HG03442 (cell line): ENCODE measurements around the gene LMO2.

Source experiments
- ATAC-seq: cut with Tn5 transposase; IDR thresholded peaks from one replicate; pipeline ENCODE4 v1.9.1; 2021; ENCODE audit warnings: mild to moderate bottlenecking, moderate library complexity; ENCODE audit not compliant: unreplicated experiment

Gene LMO2

DNA sequence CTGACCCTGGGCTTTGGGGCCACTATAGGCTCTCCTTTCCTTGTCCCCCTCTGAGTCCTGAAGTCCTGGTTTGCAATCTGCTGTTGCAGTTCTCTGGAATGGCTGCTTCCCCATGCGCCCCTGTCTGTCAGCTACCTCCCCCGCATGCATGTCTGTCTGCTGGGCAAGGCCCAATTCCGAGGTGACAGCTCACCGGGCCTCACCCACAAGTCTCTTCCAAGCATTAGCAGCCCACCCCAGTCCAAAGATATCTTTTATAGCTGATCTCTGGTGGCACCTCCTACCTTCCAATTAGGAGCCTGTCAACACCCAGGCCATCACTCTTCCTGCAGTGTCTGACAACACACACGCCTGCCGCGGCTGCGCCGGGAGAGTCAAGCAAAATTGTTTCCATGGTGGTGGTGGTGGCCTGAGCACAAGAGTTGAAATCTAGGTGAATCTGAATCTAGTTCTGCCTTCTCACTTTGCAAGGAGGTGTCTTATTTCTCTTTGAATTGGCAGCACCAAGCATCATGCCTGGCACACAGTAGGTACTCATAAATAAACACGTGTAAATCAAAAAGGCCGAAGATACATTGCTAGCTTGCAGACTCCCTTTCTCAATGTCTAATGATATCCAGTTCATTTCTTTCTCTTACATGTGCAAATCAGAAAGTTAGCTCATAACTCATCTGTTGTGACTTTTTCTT is 1.2 kb upstream of the LMO2 start:
- no peak for ATAC-seq

DNA sequence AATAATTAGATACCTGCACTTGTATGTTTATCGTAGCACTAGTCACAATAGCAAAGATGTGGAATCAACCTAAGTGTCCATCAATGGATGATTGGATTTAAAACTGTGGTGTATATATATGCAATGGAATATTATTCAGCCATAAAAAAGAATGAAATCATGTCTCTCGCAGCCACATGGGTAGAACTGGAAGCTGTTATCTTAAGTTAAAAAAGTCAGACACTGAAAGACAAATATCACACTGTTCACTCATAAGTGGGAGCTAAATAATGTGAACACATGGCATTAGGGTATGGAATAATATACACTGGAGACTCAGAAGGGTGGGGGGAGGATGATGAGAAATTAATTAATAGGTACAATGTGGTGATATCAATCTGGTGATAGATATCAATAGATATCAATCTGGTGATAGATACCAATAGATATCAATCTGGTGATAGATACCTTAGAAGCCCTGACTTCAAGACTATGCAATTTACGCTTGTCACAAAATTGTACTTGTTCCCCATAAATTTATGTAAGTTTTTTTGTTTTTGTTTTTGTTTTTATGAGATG is 2.0 kb downstream of the LMO2 start:
- ATAC-seq, result no peak

GRCh38 chr11:33889296-33889695 is 2.6 kb downstream of the LMO2 start:
- no peak for ATAC-seq

GRCh38 chr11:33887886-33888285 is 4.0 kb downstream of the LMO2 start:
- ATAC-seq, result no peak

GRCh38 chr11:33885338-33886005 is 6.4 kb downstream of the LMO2 start:
- no peak for ATAC-seq

- ATAC-seq, result no peak
These were observed 7.3 kb downstream of the LMO2 start for GRCh38 chr11:33884601-33885000.

DNA sequence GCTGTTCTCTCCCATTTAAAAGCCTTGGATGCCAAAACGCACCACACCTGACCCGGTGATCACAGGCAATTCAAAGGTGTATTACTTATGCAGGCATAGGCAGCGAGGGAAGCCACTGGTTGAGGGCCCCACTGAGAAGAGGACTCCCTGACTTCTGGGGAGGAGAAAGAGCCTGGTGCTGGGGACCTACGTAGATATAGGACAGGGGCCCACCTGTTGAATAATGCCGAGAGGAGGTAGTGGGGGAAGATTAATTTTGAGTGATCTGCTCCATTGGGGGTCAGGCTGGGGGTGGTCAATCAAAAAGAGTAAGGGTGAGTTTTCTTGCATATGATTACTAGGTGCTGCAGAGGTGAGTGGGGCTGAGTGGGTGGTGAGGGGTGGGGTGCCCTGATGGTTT is 7.8 kb downstream of the LMO2 start:
- ATAC-seq, result no peak

- ATAC-seq, result no peak
These were observed 10.0 kb downstream of the LMO2 start for GRCh38 chr11:33881651-33882503.

GRCh38 chr11:33880979-33881378 is 10.9 kb downstream of the LMO2 start:
- ATAC-seq, result no peak

GRCh38 chr11:33879375-33879774 is 12.5 kb downstream of the LMO2 start:
- no peak for ATAC-seq

- ATAC-seq, result no peak
These were observed 14.8 kb downstream of the LMO2 start for GRCh38 chr11:33877038-33877437.

DNA sequence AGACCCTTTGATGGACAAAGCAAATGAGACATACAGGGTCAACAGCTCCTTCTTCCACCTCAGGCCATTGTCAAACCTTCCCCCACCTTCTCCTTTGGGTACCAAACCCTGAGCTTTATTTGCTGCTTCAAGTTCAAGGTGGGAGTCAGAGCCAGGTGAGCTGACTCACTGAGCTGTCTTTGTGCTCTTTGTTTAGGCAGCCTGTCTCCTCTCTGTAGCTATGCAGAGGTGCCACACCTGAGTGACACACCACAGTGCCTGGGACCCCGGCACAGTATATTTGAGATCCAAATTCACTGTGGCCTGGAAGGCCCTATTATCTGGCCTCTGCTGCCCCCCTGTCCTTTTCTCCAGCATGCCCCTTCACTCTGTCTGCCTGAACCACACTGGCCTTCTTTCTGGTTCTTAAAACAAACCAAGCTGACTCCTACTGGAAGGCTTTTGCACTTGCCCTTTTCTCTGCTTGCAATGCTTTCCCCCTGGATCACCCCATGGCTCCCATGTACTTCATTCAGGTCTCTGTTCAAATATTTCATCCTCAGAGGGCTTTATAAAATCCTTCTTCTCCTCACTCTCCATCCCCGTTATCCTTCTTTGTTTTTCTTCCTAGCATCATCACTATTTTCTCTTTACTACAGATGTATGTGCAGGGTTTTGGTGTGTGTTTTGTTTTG is 16.1 kb downstream of the LMO2 start:
- ATAC-seq, result no peak

DNA sequence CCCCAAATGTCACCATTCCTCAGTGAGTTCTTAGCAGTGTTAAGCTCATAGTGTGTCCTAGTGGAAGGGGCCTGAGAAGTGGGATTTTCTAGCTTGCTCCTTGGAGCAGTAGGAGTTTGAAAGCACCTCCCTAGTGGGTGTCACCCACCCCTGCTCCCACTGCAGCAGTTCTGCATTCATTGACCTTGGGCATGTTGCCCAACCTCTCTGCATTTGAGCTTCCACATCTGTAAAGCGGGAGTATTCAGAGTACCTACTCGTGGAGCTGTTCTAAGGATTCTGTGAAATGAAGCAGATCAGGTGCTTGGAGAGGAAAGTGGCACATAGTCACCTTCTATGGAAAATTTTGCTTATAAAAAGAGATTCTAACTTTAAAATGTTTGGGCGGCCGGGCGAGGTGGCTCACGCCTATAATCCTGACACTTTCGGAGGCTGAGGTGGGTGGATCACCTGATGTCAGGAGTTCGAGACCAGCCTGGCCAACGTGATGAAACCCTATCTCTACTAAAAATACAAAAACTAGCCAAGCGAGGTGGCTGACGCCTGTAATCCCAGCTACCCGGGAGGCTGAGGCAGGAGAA is 16.9 kb downstream of the LMO2 start:
- no peak for ATAC-seq

GRCh38 chr11:33874433-33874832 is 17.4 kb downstream of the LMO2 start:
- no peak for ATAC-seq

DNA sequence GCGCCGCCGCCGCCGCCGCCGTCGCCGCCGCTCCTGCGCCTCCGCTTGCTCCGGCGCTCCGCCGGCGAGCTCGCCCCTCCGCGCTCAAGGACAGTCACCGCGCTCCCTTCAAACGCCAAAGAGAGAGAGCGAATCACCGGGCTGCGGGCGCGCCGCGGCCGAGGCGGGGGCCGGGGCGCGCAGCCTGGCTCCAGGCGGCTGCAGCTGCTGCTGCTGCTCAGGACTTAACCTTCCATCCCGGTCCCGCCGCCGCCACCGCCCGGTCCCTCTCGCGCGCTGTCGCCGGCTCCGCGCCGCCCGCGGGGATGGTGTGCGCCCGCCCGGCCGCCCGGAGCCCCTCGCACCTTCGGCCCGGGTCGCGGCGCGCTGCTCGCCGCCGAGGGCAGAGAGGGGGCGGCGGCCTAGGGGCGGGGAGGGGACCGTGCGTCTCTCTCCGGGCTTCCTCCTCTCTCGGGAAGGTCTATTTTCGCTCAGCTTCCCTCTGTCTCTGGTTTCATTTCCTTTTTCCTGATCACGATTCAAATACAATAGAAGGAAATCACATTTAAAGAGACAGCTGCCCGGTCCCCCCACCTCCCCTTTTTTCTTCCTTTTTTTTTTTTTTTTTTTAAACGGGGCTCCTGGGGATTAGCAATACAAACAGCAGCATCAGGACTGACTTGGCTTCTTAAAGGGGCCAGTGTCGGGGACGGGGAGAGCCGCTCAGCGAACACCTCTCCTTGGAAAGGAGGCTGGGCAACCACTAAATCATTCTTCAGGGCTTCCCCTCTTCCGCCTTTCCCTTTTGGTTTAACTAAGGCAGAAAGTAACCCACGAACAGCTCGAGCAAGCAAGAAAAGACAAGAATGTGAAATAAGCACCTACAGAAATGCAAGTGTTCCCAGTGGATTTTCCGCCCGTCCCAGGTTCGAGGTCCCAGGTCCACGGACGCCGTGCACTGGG is 22.1 kb downstream of the LMO2 start:
- ATAC-seq, result peak; percentile 38

GRCh38 chr11:33868647-33869461 is 23.0 kb downstream of the LMO2 start:
- peak; percentile 12 for ATAC-seq

DNA sequence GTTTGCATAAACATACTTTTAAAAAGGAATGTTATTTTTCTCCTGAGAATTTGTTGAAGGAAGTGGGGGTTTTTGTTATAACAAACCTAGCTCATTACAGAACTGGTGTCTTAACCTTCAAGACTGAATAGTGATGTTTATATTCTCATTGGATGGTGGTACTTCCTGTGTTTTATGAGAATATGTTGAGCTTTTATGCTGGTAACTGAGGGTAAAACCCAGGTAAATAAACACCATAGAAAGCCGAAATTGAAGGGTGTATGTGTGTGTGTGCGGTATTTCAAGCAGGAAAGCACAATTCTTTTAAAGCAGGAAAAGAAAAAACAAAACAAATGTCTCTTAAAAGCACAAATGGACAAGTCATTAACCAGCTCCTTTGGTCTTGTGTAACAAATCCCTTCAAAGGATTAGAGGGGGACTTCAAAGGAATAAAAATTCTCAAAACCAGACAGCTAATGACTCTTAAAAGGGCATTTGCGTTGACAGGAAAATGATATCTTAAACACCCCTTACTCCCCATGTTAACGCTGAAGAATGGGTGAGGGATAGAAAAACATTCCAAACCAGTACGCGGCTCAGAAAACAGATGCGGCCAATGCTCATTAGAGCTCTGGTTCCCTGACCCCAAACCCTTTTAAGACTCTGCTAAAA is 23.8 kb downstream of the LMO2 start:
- no peak for ATAC-seq

- no peak for ATAC-seq
These were observed 24.3 kb downstream of the LMO2 start for GRCh38 chr11:33867561-33867960.
